Measurements from ENCODE around the gene ARPP21.

- TF ChIP-seq, protein P1, sequence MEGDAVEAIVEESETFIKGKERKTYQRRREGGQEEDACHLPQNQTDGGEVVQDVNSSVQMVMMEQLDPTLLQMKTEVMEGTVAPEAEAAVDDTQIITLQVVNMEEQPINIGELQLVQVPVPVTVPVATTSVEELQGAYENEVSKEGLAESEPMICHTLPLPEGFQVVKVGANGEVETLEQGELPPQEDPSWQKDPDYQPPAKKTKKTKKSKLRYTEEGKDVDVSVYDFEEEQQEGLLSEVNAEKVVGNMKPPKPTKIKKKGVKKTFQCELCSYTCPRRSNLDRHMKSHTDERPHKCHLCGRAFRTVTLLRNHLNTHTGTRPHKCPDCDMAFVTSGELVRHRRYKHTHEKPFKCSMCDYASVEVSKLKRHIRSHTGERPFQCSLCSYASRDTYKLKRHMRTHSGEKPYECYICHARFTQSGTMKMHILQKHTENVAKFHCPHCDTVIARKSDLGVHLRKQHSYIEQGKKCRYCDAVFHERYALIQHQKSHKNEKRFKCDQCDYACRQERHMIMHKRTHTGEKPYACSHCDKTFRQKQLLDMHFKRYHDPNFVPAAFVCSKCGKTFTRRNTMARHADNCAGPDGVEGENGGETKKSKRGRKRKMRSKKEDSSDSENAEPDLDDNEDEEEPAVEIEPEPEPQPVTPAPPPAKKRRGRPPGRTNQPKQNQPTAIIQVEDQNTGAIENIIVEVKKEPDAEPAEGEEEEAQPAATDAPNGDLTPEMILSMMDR (IDR thresholded peaks at IDR 0.05) = no peak
- TF ChIP-seq POLR2AphosphoS5 (IDR thresholded peaks at IDR 0.05) (no peak), POLR2A (IDR thresholded peaks at IDR 0.05; ENCODE audit: low read depth) (no peak), EP300 (IDR thresholded peaks at IDR 0.05) (no peak)
Measured at GRCh38 chr3:35745351-35745750, 106.0 kb downstream of the ARPP21 start.
